Psoas muscle (tissue), 8 donors: ENCODE measurements around the gene MROH7. TPM values are rescaled to one million over a fixed set of nuclear protein-coding genes. Genes with fewer than 3 reads are reported as not detected.

ENCODE experiments used
- ATAC-seq, 4 donors: fragments of 200-7000 bp; cut with Tn5 transposase; one replicate each; pipeline ENCODE4 v1.9.1; 2020; ENCODE audit warnings: moderate library complexity in 3 of 4, mild to moderate bottlenecking in 2 of 4
- DNase-seq, 2 donors: peaks; one replicate each; pipeline ENCODE4 v3.0.0-alpha.2; 2020
- H3K27ac ChIP-seq: fragments of 200-600 bp; one replicate; pipeline ENCODE4 v1.8.0; 2022
- H3K27me3 ChIP-seq, 3 donors: fragments of 200-600 bp in 1 of 3; one replicate each; pipeline versions ENCODE4 v1.6.1 to v1.8.0; 2013 to 2022; ENCODE audit warnings: low read length in 2 of 3, mild to moderate bottlenecking in 2 of 3, moderate library complexity in 1 of 3; ENCODE audit not compliant: insufficient read depth in 3 of 3
- H3K36me3 ChIP-seq, 2 donors: fragments of 200-600 bp in 1 of 2; one replicate each; pipeline versions ENCODE4 v1.6.1 to v1.8.0; 2013 to 2022; ENCODE audit warnings: low read depth in 1 of 2, mild to moderate bottlenecking in 1 of 2, moderate library complexity in 1 of 2; ENCODE audit not compliant: insufficient read depth in 1 of 2
- H3K4me1 ChIP-seq: fragments of 200-600 bp; one replicate; pipeline ENCODE4 v1.8.0; 2022
- H3K4me3 ChIP-seq: fragments of 200-600 bp; one replicate; pipeline ENCODE4 v1.8.0; 2022; ENCODE audit warnings: mild to moderate bottlenecking
- H3K9me3 ChIP-seq: fragments of 200-600 bp; one replicate; pipeline ENCODE4 v1.8.0; 2022
- WGBS, 3 donors: extraction: QIAGEN DNeasy Blood & Tissue Kit; methylation state at CpG; one replicate each; pipeline versions ENCODE4 v1.1.6 to v1.1.7; 2013; 5-methylcytosine and 5-hydroxymethylcytosine counted together
- intact Hi-C, 2 donors: fragments of 100-400 bp; cut with DNase I; formaldehyde crosslinking; loops; one replicate each; pipeline versions ENCODE4 v1.11.0 to v1.14.2; 2022
- polyA plus RNA-seq, 3 donors: library from polyadenylated mRNA; stranded (reverse); fragments of 200-250 nt; gene quantifications; one replicate each; pipeline ENCODE4 v1.2.3, GENCODE V29; 2013
- total RNA-seq, 4 donors: library from RNA; stranded (reverse); fragmentation: NEBNext Ultra II Directional in 2 of 4; extraction: Animal tissue kit (Norgen Biotek cat#: 25700) in 2 of 4; gene quantifications; one replicate each; pipeline versions ENCODE4 v1.2.1 to v1.2.4, GENCODE V29; 2021 to 2023
- TF ChIP-seq, protein P1 (sequence below): fragments of 200-600 bp; IDR thresholded peaks from one replicate; pipeline ENCODE4 v1.8.0; 2022; ENCODE audit warnings: antibody characterized with exemption
- donor health status: healthy with polysubstance abuse.
- donor health status: DM: no; HTN: no; CAD: no; lungs with moderate emphysema.
- donor health status: Bipolar disorder and iron deficiency.
- donor health status: healthy.
- donor health status: DM: yes; HTN: yes; CAD: no.
- donor health status: DM: no; HTN: no; CAD: no.
- donor health status: DM: no; HTN: no; CAD: no.
- donor health status: DM: yes; HTN: yes; CAD: no.

MROH7 gene
- total and polyA plus RNA-seq, 7 donors, result 0.05 to 7.0 (median 1.1) TPM

DNA sequence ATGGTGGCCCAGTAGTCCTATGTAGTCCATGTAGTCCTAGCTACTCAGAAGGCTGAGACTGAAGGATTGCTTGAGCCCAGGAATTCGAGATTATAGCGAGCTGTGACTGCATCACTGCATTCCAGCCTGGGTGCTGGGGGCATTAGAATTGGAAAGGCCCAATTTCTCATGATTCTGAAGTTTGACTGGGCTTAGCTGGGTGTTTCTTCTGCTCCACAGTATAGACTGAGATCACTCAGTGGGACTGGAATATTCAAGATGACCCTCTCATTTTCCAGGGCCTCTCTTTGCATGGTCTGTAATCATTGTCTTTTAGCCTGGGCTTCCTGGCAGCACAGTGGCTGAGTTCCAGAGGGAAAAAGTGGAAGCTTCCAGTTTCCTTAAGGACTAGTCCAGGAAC is 26.2 kb downstream of the MROH7 start:
- Histone ChIP-seq H3K9me3 (no peaks in the 10 kb centered on the region), H3K27ac (no peak overlapping the region), H3K4me1 (no peaks in the 10 kb centered on the region), H3K4me3 (no peak overlapping the region), H3K36me3 (peaks cover 0 to 32% of the 10 kb centered on the region in 2 donors), H3K27me3 (no peaks in the 10 kb centered on the region)
- DNase-seq, result no peak
- intact Hi-C loops, result no loop called here
- ATAC-seq, result no peak
- TF ChIP-seq, protein P1, sequence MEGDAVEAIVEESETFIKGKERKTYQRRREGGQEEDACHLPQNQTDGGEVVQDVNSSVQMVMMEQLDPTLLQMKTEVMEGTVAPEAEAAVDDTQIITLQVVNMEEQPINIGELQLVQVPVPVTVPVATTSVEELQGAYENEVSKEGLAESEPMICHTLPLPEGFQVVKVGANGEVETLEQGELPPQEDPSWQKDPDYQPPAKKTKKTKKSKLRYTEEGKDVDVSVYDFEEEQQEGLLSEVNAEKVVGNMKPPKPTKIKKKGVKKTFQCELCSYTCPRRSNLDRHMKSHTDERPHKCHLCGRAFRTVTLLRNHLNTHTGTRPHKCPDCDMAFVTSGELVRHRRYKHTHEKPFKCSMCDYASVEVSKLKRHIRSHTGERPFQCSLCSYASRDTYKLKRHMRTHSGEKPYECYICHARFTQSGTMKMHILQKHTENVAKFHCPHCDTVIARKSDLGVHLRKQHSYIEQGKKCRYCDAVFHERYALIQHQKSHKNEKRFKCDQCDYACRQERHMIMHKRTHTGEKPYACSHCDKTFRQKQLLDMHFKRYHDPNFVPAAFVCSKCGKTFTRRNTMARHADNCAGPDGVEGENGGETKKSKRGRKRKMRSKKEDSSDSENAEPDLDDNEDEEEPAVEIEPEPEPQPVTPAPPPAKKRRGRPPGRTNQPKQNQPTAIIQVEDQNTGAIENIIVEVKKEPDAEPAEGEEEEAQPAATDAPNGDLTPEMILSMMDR, result no peak
- WGBS, 3 donors, result 77 to 85% (median 78%) methylated on average over 2 of the region's 2 CpGs

DNA sequence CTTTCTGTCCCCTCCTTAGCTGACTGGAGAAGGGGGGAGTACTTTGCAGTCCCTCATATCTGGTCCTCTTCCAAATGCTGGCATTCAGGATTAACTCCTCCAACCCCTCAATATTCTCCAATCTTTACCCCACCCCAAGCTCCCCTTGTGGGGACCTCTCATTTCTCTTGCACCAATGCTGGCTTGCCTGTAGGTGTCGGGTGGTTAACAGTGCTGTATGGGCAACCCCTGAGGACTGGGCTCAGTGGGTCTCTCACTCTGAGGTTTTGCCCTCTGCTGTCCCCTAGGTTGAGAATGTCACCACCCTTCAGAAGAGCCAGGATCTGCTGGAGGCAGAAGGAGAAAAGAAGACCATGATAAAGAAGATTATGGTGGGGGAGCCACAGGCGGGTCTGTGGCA is 27.0 kb downstream of the MROH7 start:
- DNase-seq, result no peak
- Histone ChIP-seq H3K36me3 (peaks cover 0 to 39% of the 10 kb centered on the region in 2 donors), H3K9me3 (no peaks in the 10 kb centered on the region), H3K27me3 (no peaks in the 10 kb centered on the region), H3K4me3 (no peak overlapping the region), H3K4me1 (no peaks in the 10 kb centered on the region), H3K27ac (no peak overlapping the region)
- WGBS, 3 donors, result 82 to 86% (median 83%) methylated on average over 2 of the region's 2 CpGs
- intact Hi-C loops, result no loop called here
- TF ChIP-seq, protein P1, result no peak
- no peak for ATAC-seq

DNA sequence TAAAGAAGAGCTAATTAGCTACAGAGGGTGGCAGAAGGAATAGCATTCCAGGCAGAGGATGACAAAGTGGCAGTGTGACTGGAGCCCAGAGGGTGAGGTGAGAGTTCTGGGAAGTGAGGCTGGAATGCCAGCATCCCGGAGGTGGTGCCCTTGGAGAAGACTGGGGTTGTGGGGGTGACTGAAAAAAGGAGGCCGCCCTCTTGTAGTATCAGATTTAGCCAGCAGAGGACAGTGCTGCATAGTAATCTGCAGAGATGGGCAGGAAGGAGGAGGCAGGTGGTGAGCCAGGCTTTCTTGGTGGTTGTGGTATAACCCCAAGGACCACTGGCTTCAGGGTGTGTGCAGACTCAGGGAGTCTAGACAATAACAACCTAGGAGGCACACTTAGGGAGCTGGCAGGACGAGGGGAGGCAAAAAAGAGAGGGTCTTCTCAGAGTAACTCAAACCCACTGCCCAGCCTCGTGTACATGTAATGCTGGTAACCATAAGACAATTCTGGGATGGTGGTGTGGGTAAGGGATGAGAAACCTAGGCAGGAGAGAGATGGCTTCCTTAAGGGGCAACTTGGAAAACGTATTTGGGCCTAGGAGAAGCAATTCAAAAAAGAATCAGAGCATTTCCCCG is 30.5 kb downstream of the MROH7 start:
- ATAC-seq, result peak in 2 of 4 donors; percentile 26 to 54
- TF ChIP-seq, protein P1, result peak; percentile 47
- Histone ChIP-seq H3K9me3 (no peaks in the 10 kb centered on the region), H3K27ac (no peak overlapping the region), H3K27me3 (no peaks in the 10 kb centered on the region), H3K4me3 (no peak overlapping the region), H3K36me3 (peaks cover 0 to 39% of the 10 kb centered on the region in 2 donors), H3K4me1 (no peaks in the 10 kb centered on the region)
- DNase-seq, result no peak
- WGBS, 3 donors, result 64 to 68% (median 68%) methylated on average over 6 of the region's 6 CpGs
- intact Hi-C loops, result loop anchor here in 1 of 2 donors (5.0 kb wide), 1 partner anchor 140 kb away; no protein-coding TSS in a partner anchor

DNA sequence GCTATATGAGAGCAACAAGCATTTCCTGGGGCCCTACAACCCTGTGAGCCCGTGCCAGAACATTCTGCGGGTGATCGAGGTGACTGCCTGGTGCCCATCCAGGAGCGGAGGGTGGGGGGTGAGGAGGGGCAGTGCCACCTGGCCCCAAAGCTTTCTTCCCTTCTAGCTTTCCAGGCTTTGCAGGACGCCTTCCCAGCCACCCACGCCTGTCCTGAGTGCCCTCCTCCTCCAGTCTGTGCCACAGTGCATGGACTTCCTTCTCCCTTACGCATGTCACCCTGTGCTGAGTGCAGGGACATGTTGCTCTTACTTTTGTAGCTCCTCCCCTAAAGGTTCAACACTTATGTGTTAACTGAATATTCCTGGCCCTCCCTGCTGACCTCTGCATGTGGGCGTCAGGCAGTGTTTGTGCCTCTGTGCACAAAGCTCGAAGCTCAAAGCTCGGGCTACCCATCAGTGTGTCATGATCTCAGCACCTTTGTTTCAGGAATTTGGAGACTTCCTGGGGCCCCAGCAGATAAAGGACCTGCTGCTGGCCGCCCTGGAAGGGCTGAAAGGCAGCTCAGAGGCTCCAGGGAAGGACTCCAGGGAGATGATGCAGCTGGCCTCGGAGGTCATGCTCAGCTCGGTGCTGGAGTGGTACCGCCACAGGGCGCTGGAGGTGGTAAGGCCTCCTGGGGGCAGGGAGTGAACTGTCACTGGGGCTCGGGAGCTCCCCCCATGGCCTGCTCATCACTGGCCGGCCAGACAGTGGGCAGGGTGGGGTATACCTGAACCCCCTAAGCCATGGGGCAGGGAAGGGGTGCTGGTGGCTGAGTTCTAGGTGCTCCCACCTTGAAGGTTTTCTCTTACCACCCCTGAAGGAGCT is 37.4 kb downstream of the MROH7 start:
- no peak for DNase-seq
- no peak for ATAC-seq
- H3K36me3 ChIP-seq, result peaks cover 0 to 49% of the 10 kb centered on the region in 2 donors
- no peaks in the 10 kb centered on the region for H3K27me3 ChIP-seq
- no peak overlapping the region for H3K4me3 ChIP-seq
- intact Hi-C loops, result no loop called here
- 77 to 80% (median 79%) methylated on average over 17 of the region's 17 CpGs for WGBS, 3 donors
- TF ChIP-seq, protein P1, result no peak
- H3K27ac ChIP-seq, result no peak overlapping the region
- no peaks in the 10 kb centered on the region for H3K4me1 ChIP-seq
- H3K9me3 ChIP-seq, result no peaks in the 10 kb centered on the region
